ENCODE data around the gene HAND1. TPM values are rescaled to one million over a fixed set of nuclear protein-coding genes. Genes with fewer than 3 reads are reported as not detected.
A peak's percentile ranks its signal among the peaks of the same experiment; 100 is the strongest.
"Not testable (repeated sequence)": the region's sequence is repeated elsewhere in the genome, so short reads cannot be mapped to it uniquely, and the experiment has no call there.

Gene HAND1
- total RNA-seq, 6 donors from 2014 or later = 1.7 TPM; not detected in 5

GRCh38 chr5:154519359-154519758, 41.3 kb upstream of the HAND1 start:
- 48 to 59% methylated on average over 2 of the region's 2 CpGs for WGBS, 2 donors
- DNase-seq = no peak
- TF ChIP-seq EP300 (IDR thresholded peaks at IDR 0.05) (no peak), POLR2A (IDR thresholded peaks at IDR 0.05) (no peak), CTCF (IDR thresholded peaks at IDR 0.05) (no peak), POLR2AphosphoS5 (IDR thresholded peaks at IDR 0.05) (no peak)
- Histone ChIP-seq H3K27me3 (peaks cover 0 to 3% (median 0%) of the 10 kb centered on the region in 4 donors), H3K4me1 (peaks cover 0 to 9% (median 3%) of the 10 kb centered on the region in 4 donors), H3K27ac (no peak overlapping the region), H3K4me3 (no peak overlapping the region), H3K36me3 (no peaks in the 10 kb centered on the region), H3K9me3 (no peaks in the 10 kb centered on the region)
- ATAC-seq (ENCODE audit: low FRiP score in 2 of 2) = no peak

DNA sequence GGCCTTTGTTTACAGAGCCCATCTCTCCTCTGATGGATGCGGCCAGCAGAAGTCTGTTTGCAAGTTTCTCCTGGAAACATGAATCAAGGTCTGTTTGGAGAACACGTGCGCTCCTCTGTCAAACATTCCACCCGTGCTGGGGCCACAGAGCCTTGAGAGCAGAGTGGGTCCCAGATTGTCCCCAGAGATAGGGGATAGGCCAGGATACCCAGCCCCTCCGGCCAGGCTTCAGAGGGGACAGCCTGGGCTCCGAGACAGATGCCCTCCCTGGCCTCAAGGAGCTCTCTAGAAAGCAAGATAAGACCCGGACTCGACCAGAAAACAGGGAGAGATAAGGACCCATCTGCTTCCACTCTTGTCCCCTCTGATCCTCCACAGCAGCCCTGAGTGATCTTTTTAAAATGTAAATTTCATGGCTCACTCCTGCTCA, 40.4 kb upstream of the HAND1 start:
- H3K4me3 ChIP-seq = no peak overlapping the region
- no peak for DNase-seq
- ATAC-seq (ENCODE audit: low FRiP score in 2 of 2) = no peak
- no peak for TF ChIP-seq POLR2AphosphoS5 (IDR thresholded peaks at IDR 0.05)
- no peak for TF ChIP-seq EP300 (IDR thresholded peaks at IDR 0.05)
- no peak for TF ChIP-seq CTCF (IDR thresholded peaks at IDR 0.05)
- no peak for TF ChIP-seq POLR2A (IDR thresholded peaks at IDR 0.05)
- peaks cover 0 to 3% (median 0%) of the 10 kb centered on the region in 4 donors for H3K27me3 ChIP-seq
- no peaks in the 10 kb centered on the region for H3K36me3 ChIP-seq
- WGBS, 2 donors = 39 to 59% methylated on average over 2 to 8 of the region's 8 CpGs
- H3K9me3 ChIP-seq = no peaks in the 10 kb centered on the region
- H3K27ac ChIP-seq = no peak overlapping the region
- peaks cover 0 to 9% (median 3%) of the 10 kb centered on the region in 4 donors for H3K4me1 ChIP-seq

DNA sequence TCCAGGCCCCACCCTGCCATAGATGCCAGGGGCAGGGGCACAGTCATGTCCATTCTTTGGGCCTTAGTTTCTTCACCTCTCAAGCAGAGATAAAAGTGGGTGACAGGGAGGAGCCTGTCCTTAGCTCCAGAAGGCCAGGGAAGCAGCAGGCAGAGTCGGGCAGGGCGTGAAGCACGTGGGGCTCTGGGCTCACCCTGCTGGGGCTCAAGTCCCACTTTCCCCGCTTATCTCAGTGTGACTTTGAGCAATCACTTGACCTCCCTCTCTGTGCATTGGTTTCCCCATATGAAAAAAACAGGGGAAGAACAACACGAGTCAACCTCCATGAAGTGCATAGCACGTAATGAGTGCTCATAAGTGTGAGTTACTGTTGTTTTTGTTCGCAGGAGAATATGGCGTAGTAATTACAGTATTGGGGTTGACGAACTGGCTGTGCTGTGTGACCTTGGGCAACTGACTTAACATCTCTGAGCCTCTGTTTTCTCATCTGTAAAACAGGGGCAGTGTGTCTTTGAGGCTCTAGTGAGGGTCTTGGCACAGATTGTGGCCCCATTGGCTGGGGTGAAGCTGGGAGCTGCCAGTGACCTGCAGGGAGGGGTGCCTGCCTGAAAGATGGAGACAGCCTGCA, 39.9 kb upstream of the HAND1 start:
- WGBS, 2 donors = 82% methylated on average over 9 of the region's 9 CpGs
- DNase-seq (no peak), ATAC-seq (ENCODE audit: low FRiP score in 2 of 2) (no peak)
- H3K27me3 ChIP-seq = peaks cover 0 to 3% (median 0%) of the 10 kb centered on the region in 4 donors
- H3K4me1 ChIP-seq = peaks cover 0 to 9% (median 3%) of the 10 kb centered on the region in 4 donors
- no peak for TF ChIP-seq CTCF (IDR thresholded peaks at IDR 0.05)
- TF ChIP-seq EP300 (IDR thresholded peaks at IDR 0.05) = no peak
- TF ChIP-seq POLR2AphosphoS5 (IDR thresholded peaks at IDR 0.05) = no peak
- TF ChIP-seq POLR2A (IDR thresholded peaks at IDR 0.05) = no peak
- no peak overlapping the region for H3K27ac ChIP-seq
- no peaks in the 10 kb centered on the region for H3K9me3 ChIP-seq
- H3K36me3 ChIP-seq = no peaks in the 10 kb centered on the region
- no peak overlapping the region for H3K4me3 ChIP-seq

- ATAC-seq (ENCODE audit: low FRiP score in 2 of 2) = no peak
- 56 to 77% methylated on average over 3 to 7 of the region's 7 CpGs for WGBS, 2 donors
- H3K27ac ChIP-seq = no peak overlapping the region
- TF ChIP-seq EP300 (IDR thresholded peaks at IDR 0.05) (no peak), CTCF (IDR thresholded peaks at IDR 0.05) (no peak)
- peaks cover 0 to 9% (median 3%) of the 10 kb centered on the region in 4 donors for H3K4me1 ChIP-seq
- DNase-seq = peak in 1 of 2 donors; percentile 32
- H3K9me3 ChIP-seq = no peaks in the 10 kb centered on the region
- no peak overlapping the region for H3K4me3 ChIP-seq
- H3K36me3 ChIP-seq = no peaks in the 10 kb centered on the region
- peaks cover 0 to 3% (median 0%) of the 10 kb centered on the region in 4 donors for H3K27me3 ChIP-seq
These were observed 39.2 kb upstream of the HAND1 start for GRCh38 chr5:154517181-154517580.

- Histone ChIP-seq H3K27me3 (no peaks in the 10 kb centered on the region), H3K9me3 (no peaks in the 10 kb centered on the region), H3K36me3 (no peaks in the 10 kb centered on the region), H3K4me1 (peaks cover 0 to 9% (median 3%) of the 10 kb centered on the region in 4 donors), H3K27ac (no peak overlapping the region), H3K4me3 (no peak overlapping the region)
- DNase-seq (no peak), ATAC-seq (ENCODE audit: low FRiP score in 2 of 2) (no peak)
- WGBS, 2 donors = 86 to 95% methylated on average over 5 of the region's 5 CpGs
- TF ChIP-seq CTCF (IDR thresholded peaks at IDR 0.05) (no peak), POLR2AphosphoS5 (IDR thresholded peaks at IDR 0.05) (no peak), POLR2A (IDR thresholded peaks at IDR 0.05) (no peak), EP300 (IDR thresholded peaks at IDR 0.05) (no peak)
These were observed 38.4 kb upstream of the HAND1 start for GRCh38 chr5:154516475-154516874.

DNA sequence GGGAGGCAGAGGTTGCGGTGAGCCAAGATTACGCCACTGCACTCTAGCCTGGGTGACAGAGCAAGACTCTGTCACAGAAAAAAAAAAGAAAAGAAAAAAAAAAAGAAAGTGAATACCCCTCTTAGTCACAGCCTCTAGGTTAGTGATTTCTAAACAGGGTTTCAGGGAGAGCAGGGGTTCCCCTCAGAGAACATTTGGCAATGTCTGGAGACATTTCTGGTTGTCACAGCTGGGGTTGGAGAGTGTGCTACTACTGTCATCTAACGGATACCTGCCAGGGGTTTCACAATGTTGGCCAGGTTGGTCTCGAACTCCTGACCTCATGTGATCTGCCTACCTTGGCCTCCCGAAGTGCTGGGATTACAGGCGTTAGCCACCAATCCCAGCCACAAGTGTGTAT, 37.5 kb upstream of the HAND1 start:
- H3K36me3 ChIP-seq; H3K4me3 ChIP-seq; H3K27me3 ChIP-seq; DNase-seq; H3K9me3 ChIP-seq; H3K27ac ChIP-seq; H3K4me1 ChIP-seq; ATAC-seq (ENCODE audit: low FRiP score in 2 of 2): not testable (repeated sequence)
- WGBS, 2 donors = 74 to 76% methylated on average over 6 of the region's 6 CpGs
